Measurements from ENCODE around the gene LAMC3. TPM values are rescaled to one million over a fixed set of nuclear protein-coding genes. Genes with fewer than 3 reads are reported as not detected.

Gene LAMC3
- total and polyA plus RNA-seq, 2 experiments from 2014 or later, result 29.5 to 43.4 TPM

- H3K27ac ChIP-seq, result no peak overlapping the region
- no peak overlapping the region for H3K4me3 ChIP-seq
- H3K4me1 ChIP-seq (ENCODE audit: insufficient read depth), result no peaks in the 10 kb centered on the region
- DNase-seq (ENCODE audit: low spot score), result no peak
- WGBS (ENCODE audit: low lambda C conversion rate, missing lambda C conversion rate), result 79% methylated on average over 8 of the region's 8 CpGs
- H3K36me3 ChIP-seq (replicated peaks; ENCODE audit: insufficient read depth, low read depth), result peaks cover 2% of the 10 kb centered on the region
- no peak overlapping the region for H3K4me2 ChIP-seq
- no peaks in the 10 kb centered on the region for H3K27me3 ChIP-seq
- TF ChIP-seq EZH2 (IDR thresholded peaks at IDR 0.05; ENCODE audit: borderline replicate concordance), result no peak
- no peak for TF ChIP-seq EZH2phosphoT487 (IDR thresholded peaks at IDR 0.05; ENCODE audit: low read depth, severe bottlenecking, unreplicated experiment)
- no peak for TF ChIP-seq CTCF (IDR thresholded peaks at IDR 0.05; ENCODE audit: poor library complexity)
- no peaks in the 10 kb centered on the region for H3K9me2 ChIP-seq (replicated peaks; ENCODE audit: insufficient read depth)
- H4K20me1 ChIP-seq (ENCODE audit: insufficient read depth, poor library complexity, severe bottlenecking), result no peaks in the 10 kb centered on the region
- H3K9me3 ChIP-seq (ENCODE audit: low read depth), result no peaks in the 10 kb centered on the region
- no peak overlapping the region for H2AFZ ChIP-seq
- H3K79me2 ChIP-seq, result no peaks in the 10 kb centered on the region
These were observed 24.5 kb upstream of the LAMC3 start for GRCh38 chr9:130984521-130984920.

DNA sequence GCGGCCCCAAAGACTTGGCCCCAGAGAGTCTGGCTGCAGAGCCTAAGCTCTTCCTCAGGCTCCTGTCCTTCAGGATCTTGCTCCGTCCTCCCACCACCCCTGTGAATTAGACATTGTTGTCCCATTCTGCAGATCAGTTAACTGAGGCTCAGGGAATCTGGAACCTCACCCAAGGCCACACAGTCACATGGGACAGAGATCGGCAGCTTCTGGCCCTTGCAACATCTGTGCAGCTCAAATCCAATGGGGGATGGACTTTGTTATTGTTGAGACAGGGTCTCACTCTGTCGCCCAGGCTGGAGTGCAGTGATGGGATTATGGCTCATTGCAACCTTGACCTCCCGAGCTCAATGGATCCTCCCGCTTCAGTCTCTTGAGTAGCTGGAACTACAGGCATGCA is 23.9 kb upstream of the LAMC3 start:
- H3K27me3 ChIP-seq, result no peaks in the 10 kb centered on the region
- no peak overlapping the region for H3K27ac ChIP-seq
- H2AFZ ChIP-seq, result no peak overlapping the region
- TF ChIP-seq CTCF (IDR thresholded peaks at IDR 0.05; ENCODE audit: poor library complexity), result no peak
- TF ChIP-seq EZH2 (IDR thresholded peaks at IDR 0.05; ENCODE audit: borderline replicate concordance), result no peak
- TF ChIP-seq EZH2phosphoT487 (IDR thresholded peaks at IDR 0.05; ENCODE audit: low read depth, severe bottlenecking, unreplicated experiment), result no peak
- WGBS (ENCODE audit: low lambda C conversion rate, missing lambda C conversion rate), result 90% methylated on average over 6 of the region's 6 CpGs
- no peak for DNase-seq (ENCODE audit: low spot score)
- no peaks in the 10 kb centered on the region for H3K4me1 ChIP-seq (ENCODE audit: insufficient read depth)
- H3K4me2 ChIP-seq, result no peak overlapping the region
- H3K9me3 ChIP-seq (ENCODE audit: low read depth), result no peaks in the 10 kb centered on the region
- no peaks in the 10 kb centered on the region for H3K79me2 ChIP-seq
- no peak overlapping the region for H3K4me3 ChIP-seq
- peaks cover 2% of the 10 kb centered on the region for H3K36me3 ChIP-seq (replicated peaks; ENCODE audit: insufficient read depth, low read depth)
- no peaks in the 10 kb centered on the region for H3K9me2 ChIP-seq (replicated peaks; ENCODE audit: insufficient read depth)
- H4K20me1 ChIP-seq (ENCODE audit: insufficient read depth, poor library complexity, severe bottlenecking), result no peaks in the 10 kb centered on the region

DNA sequence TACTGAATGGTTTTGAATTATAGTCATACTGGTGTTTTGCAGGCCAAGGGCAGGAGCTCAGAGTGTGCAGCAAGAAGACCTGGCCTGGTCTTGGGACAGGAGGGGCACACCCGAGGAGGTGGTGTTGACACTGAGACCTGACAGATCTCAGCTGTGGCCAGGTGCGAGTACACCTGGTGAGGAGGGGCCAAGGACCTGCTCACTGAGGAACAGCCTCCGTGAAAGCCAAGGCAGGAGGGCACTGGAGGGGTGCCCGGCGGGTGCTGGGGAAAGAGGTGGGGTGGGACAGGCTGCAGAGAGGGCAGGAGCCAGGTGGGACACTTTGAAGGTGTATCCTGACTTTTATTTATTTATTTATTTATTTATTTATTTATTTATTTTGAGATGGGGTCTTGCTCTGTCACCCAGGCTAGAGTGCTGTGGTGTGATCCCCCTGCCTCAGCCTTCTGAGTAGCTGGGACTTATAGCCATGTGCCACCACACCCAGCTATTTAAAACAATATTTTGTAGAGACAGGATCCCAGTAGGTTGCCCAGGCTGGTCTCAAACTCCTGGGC is 23.3 kb upstream of the LAMC3 start:
- H3K4me3 ChIP-seq, result no peak overlapping the region
- no peaks in the 10 kb centered on the region for H4K20me1 ChIP-seq (ENCODE audit: insufficient read depth, poor library complexity, severe bottlenecking)
- no peaks in the 10 kb centered on the region for H3K27me3 ChIP-seq
- TF ChIP-seq EZH2phosphoT487 (IDR thresholded peaks at IDR 0.05; ENCODE audit: low read depth, severe bottlenecking, unreplicated experiment) (no peak), EZH2 (IDR thresholded peaks at IDR 0.05; ENCODE audit: borderline replicate concordance) (no peak), CTCF (IDR thresholded peaks at IDR 0.05; ENCODE audit: poor library complexity) (no peak)
- DNase-seq (ENCODE audit: low spot score), result no peak
- no peaks in the 10 kb centered on the region for H3K79me2 ChIP-seq
- no peaks in the 10 kb centered on the region for H3K9me2 ChIP-seq (replicated peaks; ENCODE audit: insufficient read depth)
- H3K27ac ChIP-seq, result no peak overlapping the region
- H3K4me2 ChIP-seq, result no peak overlapping the region
- WGBS (ENCODE audit: low lambda C conversion rate, missing lambda C conversion rate), result 86% methylated on average over 5 of the region's 5 CpGs
- no peaks in the 10 kb centered on the region for H3K9me3 ChIP-seq (ENCODE audit: low read depth)
- no peaks in the 10 kb centered on the region for H3K4me1 ChIP-seq (ENCODE audit: insufficient read depth)
- H2AFZ ChIP-seq, result no peak overlapping the region
- H3K36me3 ChIP-seq (replicated peaks; ENCODE audit: insufficient read depth, low read depth), result peaks cover 2% of the 10 kb centered on the region
